ENCODE data around the gene MSMP. TPM values are rescaled to one million over a fixed set of nuclear protein-coding genes. Genes with fewer than 3 reads are reported as not detected.

MSMP gene
- polyA plus RNA-seq, 4 donors = not detected

- DNase-seq (ENCODE audit: low read depth in 4 of 4, low spot score in 2 of 4) = no peak
Measured at GRCh38 chr9:35746583-35746982, 7.5 kb downstream of the MSMP start.

- no peak for DNase-seq (ENCODE audit: low read depth in 4 of 4, low spot score in 2 of 4)
Measured at GRCh38 chr9:35745569-35745968, 8.5 kb downstream of the MSMP start.

GRCh38 chr9:35743880-35744518, 10.1 kb downstream of the MSMP start:
- no peak for DNase-seq (ENCODE audit: low read depth in 4 of 4, low spot score in 2 of 4)

GRCh38 chr9:35743452-35743851, 10.6 kb downstream of the MSMP start:
- DNase-seq (ENCODE audit: low read depth in 4 of 4, low spot score in 2 of 4) = no peak

- no peak for DNase-seq (ENCODE audit: low read depth in 4 of 4, low spot score in 2 of 4)
Measured at GRCh38 chr9:35741740-35742139, 12.3 kb downstream of the MSMP start.

- no peak for DNase-seq (ENCODE audit: low read depth in 4 of 4, low spot score in 2 of 4)
Measured at GRCh38 chr9:35740243-35740642, 13.8 kb downstream of the MSMP start.

GRCh38 chr9:35738924-35739323, 15.2 kb downstream of the MSMP start:
- DNase-seq (ENCODE audit: low read depth in 4 of 4, low spot score in 2 of 4) = no peak

- no peak for DNase-seq (ENCODE audit: low read depth in 4 of 4, low spot score in 2 of 4)
Measured at GRCh38 chr9:35738186-35738585, 15.9 kb downstream of the MSMP start.

- DNase-seq (ENCODE audit: low read depth in 4 of 4, low spot score in 2 of 4) = no peak
Measured at GRCh38 chr9:35737143-35737542, 16.9 kb downstream of the MSMP start.

GRCh38 chr9:35736201-35736633, 17.9 kb downstream of the MSMP start:
- peak in 1 of 4 donors; percentile 44 for DNase-seq (ENCODE audit: low read depth in 4 of 4, low spot score in 2 of 4)

GRCh38 chr9:35734096-35734495, 20.0 kb downstream of the MSMP start:
- no peak for DNase-seq (ENCODE audit: low read depth in 4 of 4, low spot score in 2 of 4)

- no peak for DNase-seq (ENCODE audit: low read depth in 4 of 4, low spot score in 2 of 4)
Measured at GRCh38 chr9:35732800-35733541, 21.1 kb downstream of the MSMP start.

GRCh38 chr9:35732185-35732799, 21.8 kb downstream of the MSMP start, which contains the start of the genes CREB3 and TLN1:
CREB3 (plus strand) TSS chr9:35732666; CDS start chr9:35732773, 107 bp downstream.
TLN1 (minus strand) TSS chr9:35732195; CDS start chr9:35725694, 6,501 bp downstream.
- peak; percentile 89 to 96 (median 90) for DNase-seq (ENCODE audit: low read depth in 4 of 4, low spot score in 2 of 4)

GRCh38 chr9:35731415-35732184, 22.5 kb downstream of the MSMP start:
- no peak for DNase-seq (ENCODE audit: low read depth in 4 of 4, low spot score in 2 of 4)

GRCh38 chr9:35730486-35730854, 23.6 kb downstream of the MSMP start:
- no peak for DNase-seq (ENCODE audit: low read depth in 4 of 4, low spot score in 2 of 4)

- no peak for DNase-seq (ENCODE audit: low read depth in 4 of 4, low spot score in 2 of 4)
Measured at GRCh38 chr9:35729700-35730485, 24.2 kb downstream of the MSMP start.

- DNase-seq (ENCODE audit: low read depth in 4 of 4, low spot score in 2 of 4) = no peak
Measured at GRCh38 chr9:35729101-35729500, 25.0 kb downstream of the MSMP start.

GRCh38 chr9:35728041-35728971, 25.8 kb downstream of the MSMP start:
- peak in 1 of 4 donors; percentile 60 for DNase-seq (ENCODE audit: low read depth in 4 of 4, low spot score in 2 of 4)

GRCh38 chr9:35727676-35728040, 26.4 kb downstream of the MSMP start:
- no peak for DNase-seq (ENCODE audit: low read depth in 4 of 4, low spot score in 2 of 4)

Data from left renal cortex interstitium (tissue), 4 donors.